T-helper 2 cell (primary cell): Measurements from ENCODE around the gene TACC3.

Source experiments
- DNase-seq, 5 experiments: peaks; one replicate each; pipeline versions ENCODE4 v3.0.0 to v3.0.0-alpha.2; 2012 to 2022

Gene TACC3

GRCh38 chr4:1776521-1777161 is 55.3 kb downstream of the TACC3 start:
- no peak for DNase-seq

- no peak for DNase-seq
Observed at GRCh38 chr4:1777822-1778641, 56.7 kb downstream of the TACC3 start.

DNA sequence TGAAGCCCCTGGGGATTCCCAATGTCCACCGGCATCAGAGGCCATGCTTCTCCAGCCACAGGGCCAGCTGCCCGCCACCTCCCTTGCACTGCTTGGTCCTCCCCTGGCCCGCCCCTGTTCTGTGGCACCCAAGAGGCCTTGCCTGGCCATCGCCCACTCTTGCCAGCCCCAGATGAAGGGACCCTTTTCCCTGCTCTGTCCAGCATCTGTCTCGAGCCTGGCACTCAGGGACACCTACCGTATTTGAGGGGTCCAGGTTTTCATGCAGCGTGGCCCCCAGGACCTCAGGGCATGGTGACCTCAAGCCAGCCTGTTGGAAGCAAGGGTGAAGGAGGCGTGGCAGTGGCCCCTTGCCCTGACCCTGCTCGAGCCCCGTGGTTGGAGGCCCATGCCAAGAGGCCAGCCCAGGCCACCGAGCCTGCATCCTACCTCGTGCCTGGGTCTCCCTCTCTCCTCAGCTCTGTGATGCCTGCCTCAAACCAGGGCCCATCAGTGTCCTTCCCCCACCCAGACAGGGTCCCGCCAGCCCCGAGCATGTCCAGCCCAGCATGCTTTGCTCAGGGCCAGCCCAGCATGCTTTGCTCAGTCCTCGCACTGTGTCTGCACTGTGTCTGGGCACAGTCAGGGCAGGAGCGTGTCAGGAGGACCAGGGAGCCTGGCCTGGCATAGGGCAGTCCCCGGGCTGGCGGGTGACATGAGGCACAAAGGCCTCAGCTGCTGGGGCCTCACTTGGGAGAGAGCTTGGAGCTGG is 57.5 kb downstream of the TACC3 start:
- no peak for DNase-seq

DNA sequence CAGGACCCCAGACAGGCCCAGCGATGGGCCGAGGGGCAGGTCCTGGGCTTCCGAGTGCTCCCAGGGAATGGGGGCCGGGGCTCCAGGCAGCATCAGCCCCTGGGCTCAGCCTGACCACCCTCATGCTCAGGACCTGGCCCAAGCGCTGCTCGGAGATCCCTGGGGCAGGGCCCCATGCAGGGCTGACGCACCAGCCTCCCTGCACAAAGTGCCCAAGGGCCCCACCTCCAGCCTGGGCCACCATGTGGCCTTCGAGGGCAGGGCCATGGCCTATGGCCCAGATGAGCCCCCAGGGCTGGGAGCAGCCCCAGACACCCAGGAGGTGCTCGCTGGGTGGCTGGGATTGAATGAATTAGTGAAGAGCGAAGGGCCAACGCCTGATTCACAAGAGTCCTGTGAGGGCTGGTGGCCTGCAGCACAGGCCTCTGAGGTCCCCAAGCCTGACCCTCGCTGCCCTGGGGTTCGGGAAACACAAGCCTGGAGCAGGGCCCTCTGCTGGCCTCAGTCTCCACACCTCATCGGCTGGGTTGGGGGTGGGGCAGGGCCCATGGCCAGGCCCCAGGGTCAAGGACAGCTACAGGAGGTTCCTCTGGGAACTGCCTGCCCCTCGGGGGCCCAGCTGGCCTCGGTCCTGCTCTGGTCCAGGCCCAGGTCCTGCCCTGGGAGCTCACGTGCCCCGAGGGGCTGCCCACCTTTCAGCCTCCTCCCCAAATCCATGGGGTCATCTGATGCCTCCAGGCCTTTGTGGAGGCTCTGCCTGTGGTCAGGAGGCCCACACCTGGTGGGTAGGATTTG is 58.5 kb downstream of the TACC3 start:
- no peak for DNase-seq

GRCh38 chr4:1780435-1780834 is 59.1 kb downstream of the TACC3 start:
- no peak for DNase-seq

DNA sequence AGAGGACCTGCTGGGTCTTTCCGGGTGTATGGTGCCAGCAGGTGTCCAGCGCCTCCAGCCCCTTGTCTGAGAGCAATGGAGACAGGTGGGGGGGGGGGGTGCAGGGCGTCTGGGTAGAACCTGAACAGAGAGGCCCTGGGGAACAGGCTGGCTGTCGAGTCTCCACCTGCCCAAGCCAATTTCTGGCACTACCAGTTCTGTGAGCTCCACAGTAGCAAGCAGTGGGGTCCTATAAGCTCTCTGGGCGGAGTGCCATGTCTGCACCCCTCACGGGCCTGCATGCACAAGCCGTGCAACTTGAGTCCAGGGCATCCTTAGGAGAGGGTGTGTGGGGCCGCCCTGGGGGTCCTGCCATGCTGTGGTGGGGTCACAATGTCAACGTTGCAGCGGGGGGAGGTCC is 61.7 kb downstream of the TACC3 start:
- DNase-seq = no peak

DNA sequence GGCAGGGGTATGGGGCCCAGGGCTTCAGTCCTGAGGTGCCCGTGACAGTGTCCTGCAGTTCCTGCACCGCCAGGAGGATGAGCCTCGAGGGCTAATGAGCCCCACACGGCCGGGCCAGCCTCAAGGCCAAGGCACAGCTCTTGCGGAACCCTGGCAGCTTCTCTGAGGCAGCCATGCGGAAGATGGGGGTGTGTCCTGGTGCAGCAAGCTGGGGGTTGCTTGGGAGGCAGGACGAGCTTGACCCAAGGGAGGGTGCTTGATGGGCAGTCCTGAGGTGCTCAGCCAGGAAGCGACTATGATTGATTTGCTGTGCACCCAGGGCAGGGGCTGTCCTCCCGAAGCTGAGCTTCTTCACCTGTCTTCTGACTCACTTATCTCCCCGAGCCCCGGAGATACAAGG is 62.6 kb downstream of the TACC3 start:
- DNase-seq = no peak

- no peak for DNase-seq
Observed at GRCh38 chr4:1784395-1784788, 63.1 kb downstream of the TACC3 start.

- no peak for DNase-seq
Observed at GRCh38 chr4:1784789-1785591, 63.7 kb downstream of the TACC3 start.

DNA sequence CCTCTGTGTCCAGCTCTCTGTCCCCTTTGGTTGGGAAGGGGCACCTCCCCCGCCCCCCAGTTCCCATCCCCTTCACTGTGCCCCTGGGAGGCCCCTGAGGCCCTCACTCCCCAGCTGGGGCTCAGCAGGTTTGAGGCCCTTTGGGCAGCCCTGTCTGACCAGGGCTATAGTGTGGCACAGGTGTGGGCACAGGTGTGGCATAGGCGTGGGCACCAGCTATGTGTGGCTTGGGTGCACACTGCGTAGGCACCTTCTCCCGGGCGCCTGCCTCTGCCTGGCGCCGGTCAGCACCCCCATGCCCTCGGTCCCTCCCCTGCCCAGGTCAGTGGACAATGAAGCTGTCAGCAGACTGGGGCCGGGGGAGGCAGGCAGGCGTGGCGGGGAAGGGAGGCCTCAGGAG is 64.3 kb downstream of the TACC3 start:
- no peak for DNase-seq

- DNase-seq = no peak
Observed at GRCh38 chr4:1786544-1787362, 65.4 kb downstream of the TACC3 start.

- DNase-seq = no peak
Observed at GRCh38 chr4:1787411-1788077, 66.2 kb downstream of the TACC3 start.

DNA sequence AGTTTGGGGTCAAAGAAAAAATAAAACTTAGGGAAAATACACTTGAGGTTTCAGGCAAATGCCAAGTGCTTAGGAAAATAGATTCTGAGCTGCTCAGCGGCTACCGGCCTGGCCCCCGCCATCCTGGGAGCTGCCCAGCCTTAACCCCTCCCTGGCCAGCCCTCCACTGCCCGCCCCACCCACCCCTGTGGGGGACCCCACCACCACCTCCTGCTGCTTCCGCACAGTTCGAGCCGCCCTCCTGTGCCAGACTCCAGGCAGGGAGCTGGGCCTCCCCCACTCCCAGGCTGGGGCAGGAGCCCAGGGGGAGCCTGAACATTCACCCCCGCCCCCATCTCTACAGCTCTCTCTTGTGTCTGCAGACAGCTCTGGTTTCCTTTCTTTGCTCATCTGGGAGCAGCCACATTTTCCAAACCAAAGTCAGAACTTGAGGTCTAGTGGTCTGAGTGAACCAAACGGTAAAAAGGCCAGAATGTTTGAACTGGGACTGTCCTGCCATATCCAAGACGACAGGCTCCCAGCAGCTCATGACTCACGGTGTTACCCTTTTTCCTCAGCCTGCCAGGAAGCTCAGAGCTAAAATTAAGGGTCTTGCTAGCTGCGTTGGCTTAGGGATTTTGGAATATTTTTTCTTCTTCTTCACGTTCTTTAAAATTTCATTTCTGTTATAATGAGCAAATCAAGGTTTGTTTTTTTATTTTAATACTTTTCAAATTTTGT is 67.1 kb downstream of the TACC3 start:
- no peak for DNase-seq

GRCh38 chr4:1789552-1789951 is 68.2 kb downstream of the TACC3 start:
- DNase-seq = no peak

DNA sequence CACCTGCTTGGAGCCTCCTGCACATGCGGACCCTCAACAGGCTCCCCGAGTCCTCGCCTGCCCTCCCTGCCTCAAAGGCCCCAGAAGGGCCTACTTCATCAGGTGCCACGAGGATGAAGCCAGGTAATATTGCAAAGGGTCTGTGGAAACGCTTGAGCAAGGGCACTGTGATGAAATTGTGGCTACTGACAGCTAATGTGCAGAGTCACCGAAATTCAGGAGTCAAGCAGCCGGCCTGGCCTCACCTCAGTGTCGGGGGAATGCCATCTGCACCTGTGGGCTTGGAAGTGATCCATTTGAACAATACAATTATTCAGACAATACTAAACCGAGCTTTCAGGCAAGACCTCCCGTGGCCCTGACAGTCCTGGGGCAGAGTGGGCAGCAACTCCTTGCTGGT is 68.7 kb downstream of the TACC3 start:
- DNase-seq = no peak

- no peak for DNase-seq
Observed at GRCh38 chr4:1792158-1792831, 71.0 kb downstream of the TACC3 start.

- peak in 3 of 5 experiments; percentile 20 to 36 (median 20) for DNase-seq
Observed at GRCh38 chr4:1792832-1793495, 71.6 kb downstream of the TACC3 start, which contains the start of gene FGFR3. FGFR3 (plus strand) TSS chr4:1793293; CDS start chr4:1793935, 642 bp downstream.

DNA sequence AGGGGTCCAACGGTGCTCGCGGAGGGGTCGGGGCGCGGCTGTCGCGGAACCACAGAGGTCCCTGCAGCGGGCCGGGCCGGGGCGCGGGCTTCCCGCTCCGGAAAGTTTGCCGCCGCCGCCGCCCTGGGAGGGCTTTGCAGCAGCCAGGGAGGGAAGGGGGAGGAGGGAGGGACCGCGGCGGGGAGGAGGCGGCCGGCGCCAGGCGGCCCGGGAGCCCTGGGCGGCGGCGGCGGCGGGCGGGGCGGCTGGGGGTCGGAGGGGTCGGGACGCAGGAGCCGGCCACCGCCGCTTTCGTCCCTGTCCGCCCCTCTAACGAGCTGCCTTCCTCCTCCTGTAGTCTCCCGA is 72.1 kb downstream of the TACC3 start:
- peak in 2 of 5 experiments; percentile 34 to 42 for DNase-seq
